Measurements from ENCODE around the gene ADGRD1.

ADGRD1 gene

GRCh38 chr12:131063413-131063812 lies 109.7 kb downstream of the ADGRD1 start:
- TF ChIP-seq, protein P1, sequence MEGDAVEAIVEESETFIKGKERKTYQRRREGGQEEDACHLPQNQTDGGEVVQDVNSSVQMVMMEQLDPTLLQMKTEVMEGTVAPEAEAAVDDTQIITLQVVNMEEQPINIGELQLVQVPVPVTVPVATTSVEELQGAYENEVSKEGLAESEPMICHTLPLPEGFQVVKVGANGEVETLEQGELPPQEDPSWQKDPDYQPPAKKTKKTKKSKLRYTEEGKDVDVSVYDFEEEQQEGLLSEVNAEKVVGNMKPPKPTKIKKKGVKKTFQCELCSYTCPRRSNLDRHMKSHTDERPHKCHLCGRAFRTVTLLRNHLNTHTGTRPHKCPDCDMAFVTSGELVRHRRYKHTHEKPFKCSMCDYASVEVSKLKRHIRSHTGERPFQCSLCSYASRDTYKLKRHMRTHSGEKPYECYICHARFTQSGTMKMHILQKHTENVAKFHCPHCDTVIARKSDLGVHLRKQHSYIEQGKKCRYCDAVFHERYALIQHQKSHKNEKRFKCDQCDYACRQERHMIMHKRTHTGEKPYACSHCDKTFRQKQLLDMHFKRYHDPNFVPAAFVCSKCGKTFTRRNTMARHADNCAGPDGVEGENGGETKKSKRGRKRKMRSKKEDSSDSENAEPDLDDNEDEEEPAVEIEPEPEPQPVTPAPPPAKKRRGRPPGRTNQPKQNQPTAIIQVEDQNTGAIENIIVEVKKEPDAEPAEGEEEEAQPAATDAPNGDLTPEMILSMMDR (IDR thresholded peaks at IDR 0.05; ENCODE audit: borderline replicate concordance, insufficient read depth, low read depth, low read length), result no peak

DNA sequence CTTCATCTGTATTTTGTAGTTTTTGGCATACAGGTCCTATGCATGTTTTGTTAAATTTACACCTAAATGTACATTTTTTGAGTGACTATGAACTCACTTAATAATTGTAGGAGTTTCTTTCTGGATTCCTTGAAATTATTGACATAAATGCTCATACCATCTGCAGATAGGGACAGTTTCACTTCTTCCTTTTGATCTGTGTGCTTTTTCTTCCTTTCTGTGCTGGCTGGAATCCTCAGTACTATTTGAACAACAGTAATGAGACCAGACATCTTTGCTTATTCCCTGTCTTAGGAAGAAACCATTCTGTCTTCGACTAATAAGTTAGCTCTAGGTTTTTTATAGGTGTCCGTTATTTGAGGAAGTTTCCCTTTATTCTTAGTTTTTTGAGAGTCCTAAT lies 110.3 kb downstream of the ADGRD1 start:
- no peak overlapping the region for H3K4me3 ChIP-seq (ENCODE audit: low read depth, low read length)
- TF ChIP-seq, protein P1 (IDR thresholded peaks at IDR 0.05; ENCODE audit: borderline replicate concordance, insufficient read depth, low read depth, low read length), result no peak

More at GRCh38 chr12:131063413-131063812, 109.7 kb downstream of the ADGRD1 start:
- H3K4me3 ChIP-seq (ENCODE audit: low read depth, low read length), result no peak overlapping the region

GRCh38 chr12:131065279-131065678 lies 111.6 kb downstream of the ADGRD1 start:
- TF ChIP-seq, protein P1 (IDR thresholded peaks at IDR 0.05; ENCODE audit: borderline replicate concordance, insufficient read depth, low read depth, low read length), result no peak
- no peak overlapping the region for H3K4me3 ChIP-seq (ENCODE audit: low read depth, low read length)

DNA sequence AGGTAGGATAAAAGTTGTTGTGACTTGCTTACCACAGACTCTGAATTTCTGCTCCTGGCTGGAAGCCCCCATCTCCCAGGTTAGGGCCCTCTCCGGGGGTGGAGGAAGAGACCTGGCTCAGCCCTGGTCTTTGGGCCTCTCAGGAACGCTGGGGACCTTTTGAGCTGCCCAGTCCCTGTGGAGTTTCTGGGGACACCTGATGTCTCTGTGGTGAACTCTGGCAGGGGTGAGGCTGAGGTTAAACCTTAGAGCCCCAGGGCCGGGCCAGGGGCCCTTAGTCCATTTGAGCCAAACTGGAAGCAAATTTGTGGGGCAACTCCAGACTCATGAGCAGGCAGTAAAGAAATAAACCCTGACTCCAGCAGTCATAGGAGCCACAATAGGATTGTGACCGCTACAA lies 112.1 kb downstream of the ADGRD1 start:
- no peak overlapping the region for H3K4me3 ChIP-seq (ENCODE audit: low read depth, low read length)
- TF ChIP-seq, protein P1 (IDR thresholded peaks at IDR 0.05; ENCODE audit: borderline replicate concordance, insufficient read depth, low read depth, low read length), result no peak

- TF ChIP-seq, protein P1 (IDR thresholded peaks at IDR 0.05; ENCODE audit: borderline replicate concordance, insufficient read depth, low read depth, low read length), result no peak
Measured at GRCh38 chr12:131066207-131066885, 112.6 kb downstream of the ADGRD1 start.

GRCh38 chr12:131066886-131067490 lies 113.3 kb downstream of the ADGRD1 start:
- TF ChIP-seq, protein P1 (IDR thresholded peaks at IDR 0.05; ENCODE audit: borderline replicate concordance, insufficient read depth, low read depth, low read length), result no peak
- H3K4me3 ChIP-seq (ENCODE audit: low read depth, low read length), result no peak overlapping the region

More at GRCh38 chr12:131066207-131066885, 112.6 kb downstream of the ADGRD1 start:
- no peak overlapping the region for H3K4me3 ChIP-seq (ENCODE audit: low read depth, low read length)

Measured in GM12875 (cell line).